Esophagus squamous epithelium (tissue), 4 donors: Measurements from ENCODE around the gene RPLP1.

ENCODE experiments used
- CTCF ChIP-seq, 6 experiments: fragments of 450-650 bp in 4 of 6; fragments of 200-600 bp in 2 of 6; sonication (generic) in 2 of 6; IDR thresholded peaks; one replicate each; pipeline ENCODE4 v1.5.1; 2016 to 2019; ENCODE audit warnings: antibody characterized with exemption in 6 of 6, mild to moderate bottlenecking in 4 of 6, moderate library complexity in 4 of 6
- POLR2A ChIP-seq, 4 donors: fragments of 450-650 bp; IDR thresholded peaks; one replicate each; pipeline ENCODE4 v1.6.1; 2017; ENCODE audit warnings: antibody characterized with exemption in 4 of 4, mild to moderate bottlenecking in 4 of 4, moderate library complexity in 3 of 4

- TF ChIP-seq CTCF (IDR thresholded peaks at IDR 0.05): no peak
- no peak for TF ChIP-seq POLR2A (IDR thresholded peaks at IDR 0.05)
Observed at GRCh38 chr15:69457304-69458280, 5.0 kb downstream of the RPLP1 start.
